Measurements from ENCODE around the gene DCP1B. TPM values are rescaled to one million over a fixed set of nuclear protein-coding genes. Genes with fewer than 3 reads are reported as not detected.

DCP1B gene
- total RNA-seq, 1 donor from 2014 or later = 13.6 TPM

GRCh38 chr12:1977588-1977987, 26.7 kb downstream of the DCP1B start:
- H3K9me3 Mint-ChIP-seq (ENCODE audit: unreplicated experiment) = no peaks in the 10 kb centered on the region
- no peak for DNase-seq (ENCODE audit: low spot score)
- no peak for TF ChIP-seq CTCF (IDR thresholded peaks at IDR 0.05; ENCODE audit: unreplicated experiment)
- no peak overlapping the region for H3K4me3 Mint-ChIP-seq (ENCODE audit: unreplicated experiment)
- no peak overlapping the region for H3K27ac Mint-ChIP-seq (ENCODE audit: unreplicated experiment)
- no peaks in the 10 kb centered on the region for H3K36me3 Mint-ChIP-seq (ENCODE audit: low read depth, unreplicated experiment)
- peaks cover 5% of the 10 kb centered on the region for H3K4me1 Mint-ChIP-seq (ENCODE audit: unreplicated experiment)
- no peaks in the 10 kb centered on the region for H3K27me3 Mint-ChIP-seq (ENCODE audit: unreplicated experiment)

GRCh38 chr12:1977109-1977508, 27.1 kb downstream of the DCP1B start:
- Mint-ChIP-seq H3K36me3 (ENCODE audit: low read depth, unreplicated experiment) (no peaks in the 10 kb centered on the region), H3K4me3 (ENCODE audit: unreplicated experiment) (no peak overlapping the region), H3K9me3 (ENCODE audit: unreplicated experiment) (no peaks in the 10 kb centered on the region), H3K27ac (ENCODE audit: unreplicated experiment) (no peak overlapping the region), H3K27me3 (ENCODE audit: unreplicated experiment) (no peaks in the 10 kb centered on the region), H3K4me1 (ENCODE audit: unreplicated experiment) (peaks cover 5% of the 10 kb centered on the region)
- no peak for TF ChIP-seq CTCF (IDR thresholded peaks at IDR 0.05; ENCODE audit: unreplicated experiment)
- DNase-seq (ENCODE audit: low spot score) = no peak

GRCh38 chr12:1974812-1975211, 29.4 kb downstream of the DCP1B start:
- Mint-ChIP-seq H3K4me1 (ENCODE audit: unreplicated experiment) (peaks cover 5% of the 10 kb centered on the region), H3K9me3 (ENCODE audit: unreplicated experiment) (no peaks in the 10 kb centered on the region), H3K4me3 (ENCODE audit: unreplicated experiment) (no peak overlapping the region), H3K27me3 (ENCODE audit: unreplicated experiment) (no peaks in the 10 kb centered on the region), H3K27ac (ENCODE audit: unreplicated experiment) (no peak overlapping the region), H3K36me3 (ENCODE audit: low read depth, unreplicated experiment) (no peaks in the 10 kb centered on the region)
- TF ChIP-seq CTCF (IDR thresholded peaks at IDR 0.05; ENCODE audit: unreplicated experiment) = no peak
- no peak for DNase-seq (ENCODE audit: low spot score)

- Mint-ChIP-seq H3K9me3 (ENCODE audit: unreplicated experiment) (no peaks in the 10 kb centered on the region), H3K4me1 (ENCODE audit: unreplicated experiment) (peaks cover 5% of the 10 kb centered on the region), H3K27me3 (ENCODE audit: unreplicated experiment) (no peaks in the 10 kb centered on the region), H3K4me3 (ENCODE audit: unreplicated experiment) (no peak overlapping the region), H3K36me3 (ENCODE audit: low read depth, unreplicated experiment) (no peaks in the 10 kb centered on the region), H3K27ac (ENCODE audit: unreplicated experiment) (no peak overlapping the region)
- no peak for DNase-seq (ENCODE audit: low spot score)
- no peak for TF ChIP-seq CTCF (IDR thresholded peaks at IDR 0.05; ENCODE audit: unreplicated experiment)
These were observed 31.4 kb downstream of the DCP1B start for GRCh38 chr12:1972856-1973317.

- H3K9me3 Mint-ChIP-seq (ENCODE audit: unreplicated experiment) = no peaks in the 10 kb centered on the region
- no peak for TF ChIP-seq CTCF (IDR thresholded peaks at IDR 0.05; ENCODE audit: unreplicated experiment)
- no peaks in the 10 kb centered on the region for H3K27me3 Mint-ChIP-seq (ENCODE audit: unreplicated experiment)
- no peaks in the 10 kb centered on the region for H3K36me3 Mint-ChIP-seq (ENCODE audit: low read depth, unreplicated experiment)
- no peak overlapping the region for H3K27ac Mint-ChIP-seq (ENCODE audit: unreplicated experiment)
- no peak overlapping the region for H3K4me3 Mint-ChIP-seq (ENCODE audit: unreplicated experiment)
- no peak for DNase-seq (ENCODE audit: low spot score)
- peaks cover 5% of the 10 kb centered on the region for H3K4me1 Mint-ChIP-seq (ENCODE audit: unreplicated experiment)
These were observed 32.0 kb downstream of the DCP1B start for GRCh38 chr12:1972260-1972659.
